HG03469 (cell line): ENCODE results near the gene ZNF442.
"Not testable (repeated sequence)": the region's sequence is repeated elsewhere in the genome, so short reads cannot be mapped to it uniquely, and the experiment has no call there.

Experiments
- ATAC-seq: cut with Tn5 transposase; IDR thresholded peaks from one replicate; pipeline ENCODE4 v1.9.1; 2021; ENCODE audit warnings: mild to moderate bottlenecking, moderate library complexity, moderate number of reproducible peaks; ENCODE audit not compliant: unreplicated experiment

The ZNF442 gene

DNA sequence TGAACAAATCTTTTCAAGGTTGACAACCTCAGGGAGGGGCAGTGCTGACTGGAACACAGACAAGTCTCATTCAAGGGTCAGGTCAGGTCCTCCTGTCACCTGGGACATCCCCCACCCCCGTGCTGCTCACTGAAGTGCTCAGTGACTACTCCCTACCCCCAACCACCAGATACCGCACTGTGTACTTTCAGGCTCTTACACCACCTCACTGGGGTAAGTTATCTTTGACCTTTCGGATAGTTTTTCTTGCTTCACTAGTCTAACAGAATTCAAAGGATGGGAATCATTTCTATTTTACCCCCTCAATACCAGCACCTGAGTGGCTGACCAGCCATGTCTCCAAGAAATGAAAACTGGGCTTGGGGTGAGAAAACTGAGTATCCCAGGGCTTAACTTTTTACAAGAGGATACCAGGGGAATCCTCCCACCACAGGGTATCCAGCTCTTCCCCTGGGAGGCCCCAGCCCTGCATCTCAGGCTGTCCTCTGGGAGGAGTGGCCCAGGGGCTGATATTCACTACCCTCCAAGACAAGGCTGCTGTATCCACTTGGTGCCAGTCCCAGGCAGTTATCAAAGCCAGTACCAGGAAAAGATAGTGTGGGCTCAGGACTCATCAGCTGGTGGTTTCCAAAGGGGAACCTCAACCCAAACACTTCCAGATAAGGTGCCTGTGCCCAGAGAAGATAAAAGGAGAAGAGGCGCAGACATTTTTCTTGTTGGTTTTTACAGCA is 34.1 kb downstream of the ZNF442 start:
- no peak for ATAC-seq

DNA sequence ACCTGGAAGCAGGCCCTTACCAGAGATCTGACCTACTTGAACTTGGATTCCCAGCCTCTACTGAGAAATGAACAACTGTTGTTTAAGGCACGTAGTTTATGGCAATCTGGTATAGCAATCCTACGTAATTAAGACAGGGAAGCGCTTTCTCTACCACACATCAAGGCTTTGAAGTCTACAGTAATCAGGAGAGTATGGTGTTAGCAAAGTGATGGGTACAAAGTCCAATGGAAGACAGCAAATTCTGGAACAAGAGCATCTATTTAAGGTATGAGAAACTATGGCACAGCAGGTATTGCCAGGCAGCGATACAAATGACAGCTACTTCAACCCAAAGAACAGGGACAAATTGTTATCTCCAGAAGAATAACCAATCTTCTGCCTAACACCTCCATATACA is 35.1 kb downstream of the ZNF442 start:
- no peak for ATAC-seq

DNA sequence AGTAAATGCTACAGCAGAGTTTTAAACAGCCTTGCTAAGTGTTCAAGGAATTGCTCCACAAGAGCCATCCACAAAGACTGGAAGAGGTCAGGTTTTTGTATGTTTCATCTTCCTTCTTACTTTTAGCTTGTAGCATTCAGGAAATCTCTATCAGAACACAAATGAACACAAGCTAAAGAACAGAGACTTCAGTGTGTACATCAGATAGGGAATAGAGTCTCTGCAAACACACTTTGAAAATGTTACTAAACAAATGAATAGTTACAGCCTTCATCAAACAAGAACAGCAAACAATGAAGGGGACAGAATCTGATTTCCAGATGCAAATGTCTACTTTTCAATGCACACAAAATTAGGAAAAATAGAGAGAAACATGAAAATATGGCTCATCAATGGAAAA is 39.8 kb downstream of the ZNF442 start:
- no peak for ATAC-seq

DNA sequence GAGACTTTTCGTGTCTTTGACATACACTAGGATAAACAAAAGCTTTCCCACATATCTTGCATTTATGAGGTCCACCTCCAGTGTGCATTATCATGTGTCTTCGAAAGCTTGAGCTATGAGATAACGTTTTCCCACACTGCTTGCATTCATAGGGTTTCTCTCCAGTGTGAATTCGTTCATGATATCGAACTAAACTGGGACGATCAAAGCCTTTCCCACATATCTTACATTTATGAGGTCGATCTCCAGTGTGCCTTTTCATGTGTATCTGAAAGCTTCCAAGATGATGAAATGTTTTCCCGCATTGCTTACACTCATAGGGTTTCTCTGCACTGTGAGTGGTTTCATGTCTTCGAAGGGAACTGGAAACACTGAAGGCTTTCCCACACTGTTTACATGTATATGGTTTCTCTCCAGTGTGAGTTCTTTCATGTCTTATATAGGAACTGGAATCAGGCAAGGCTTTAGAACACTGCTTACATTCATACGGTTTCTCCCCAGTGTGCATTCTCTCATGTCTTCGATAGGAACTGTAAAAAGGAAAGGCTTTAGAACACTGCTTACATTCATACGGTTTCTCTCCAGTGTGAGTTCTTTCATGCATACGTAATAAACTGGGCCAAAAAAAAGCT is 46.6 kb downstream of the ZNF442 start:
- ATAC-seq: no peak

DNA sequence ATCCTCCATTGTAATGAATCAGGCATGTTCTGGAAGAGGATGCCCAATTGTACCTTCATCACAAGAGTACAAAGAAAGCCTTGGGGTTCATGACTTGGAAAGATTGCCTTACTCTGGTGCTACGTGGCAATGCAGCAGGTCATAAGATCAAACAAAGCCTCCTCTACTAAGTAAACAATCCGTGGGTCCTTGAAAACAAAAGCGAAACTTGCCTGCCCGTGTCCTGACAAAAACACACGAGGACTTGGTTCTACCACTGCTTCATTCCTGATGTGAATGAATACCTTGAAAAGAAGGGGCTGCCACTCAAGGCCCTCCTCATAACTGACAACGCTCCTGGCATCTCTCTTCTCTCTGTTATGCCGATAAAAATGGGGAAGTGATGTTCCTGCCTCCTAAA is 50.9 kb downstream of the ZNF442 start:
- ATAC-seq: no peak

DNA sequence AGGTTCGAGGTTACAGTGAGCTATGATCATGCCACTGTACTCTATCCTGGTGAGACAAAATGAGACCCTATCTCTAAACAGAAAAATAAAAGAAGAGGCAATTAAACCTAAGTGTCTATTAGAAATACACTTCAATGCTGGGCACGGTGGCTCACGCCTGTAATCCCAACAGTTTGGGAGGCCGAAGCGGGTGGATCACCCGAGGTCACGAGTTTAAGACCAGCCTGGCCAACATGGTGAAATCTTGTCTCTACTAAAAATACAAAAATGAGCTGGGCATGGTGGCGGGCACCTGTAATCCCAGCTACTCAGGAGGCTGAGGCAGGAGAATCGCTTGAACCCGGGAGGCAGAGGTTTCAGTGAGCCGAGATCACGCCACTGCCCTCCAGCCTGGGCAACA is 56.6 kb downstream of the ZNF442 start:
- not testable (repeated sequence) for ATAC-seq
